ENCODE data around the gene LPIN1.

LPIN1 gene

GRCh38 chr2:11875481-11875880 is 129.0 kb downstream of the LPIN1 start:
- no peaks in the 10 kb centered on the region for H3K36me3 ChIP-seq
- no peak for DNase-seq
- H3K27me3 ChIP-seq (ENCODE audit: insufficient read depth, low read depth, severe bottlenecking) = no peaks in the 10 kb centered on the region
- H3K4me3 ChIP-seq (ENCODE audit: low read depth, low read length) = no peak overlapping the region
- H3K27ac ChIP-seq = no peak overlapping the region
- TF ChIP-seq CTCF (IDR thresholded peaks at IDR 0.05; ENCODE audit: low read depth, low read length) = no peak
- no peaks in the 10 kb centered on the region for H3K9me3 ChIP-seq (ENCODE audit: severe bottlenecking)

- Histone ChIP-seq H3K9me3 (ENCODE audit: severe bottlenecking) (no peaks in the 10 kb centered on the region), H3K27ac (no peak overlapping the region), H3K36me3 (no peaks in the 10 kb centered on the region), H3K4me3 (ENCODE audit: low read depth, low read length) (no peak overlapping the region), H3K27me3 (ENCODE audit: insufficient read depth, low read depth, severe bottlenecking) (no peaks in the 10 kb centered on the region)
- no peak for TF ChIP-seq CTCF (IDR thresholded peaks at IDR 0.05; ENCODE audit: low read depth, low read length)
- no peak for DNase-seq
Observed at GRCh38 chr2:11876436-11876835, 130.0 kb downstream of the LPIN1 start.

GRCh38 chr2:11876889-11877288 is 130.5 kb downstream of the LPIN1 start:
- Histone ChIP-seq H3K36me3 (no peaks in the 10 kb centered on the region), H3K27me3 (ENCODE audit: insufficient read depth, low read depth, severe bottlenecking) (no peaks in the 10 kb centered on the region), H3K4me3 (ENCODE audit: low read depth, low read length) (no peak overlapping the region), H3K9me3 (ENCODE audit: severe bottlenecking) (peaks cover 3% of the 10 kb centered on the region), H3K27ac (no peak overlapping the region)
- TF ChIP-seq CTCF (IDR thresholded peaks at IDR 0.05; ENCODE audit: low read depth, low read length) = no peak
- DNase-seq = no peak
